Natural killer cell (primary cell): ENCODE results near the gene MFAP4. TPM values are rescaled to one million over a fixed set of nuclear protein-coding genes. Genes with fewer than 3 reads are reported as not detected.

ENCODE experiments used
- ATAC-seq, 3 donors: fragments of 150-1000 bp in 2 of 3; fragments of 200-7000 bp in 1 of 3; cut with Tn5 transposase; 1 replicate in 1 of 3; 2 replicates in 2 of 3; pipeline ENCODE4 v1.10.0; 2021; ENCODE audit warnings: mild to moderate bottlenecking in 2 of 3, moderate library complexity in 2 of 3
- DNase-seq, 2 donors: peaks; one replicate each; pipeline versions ENCODE4 v3.0.0 to v3.0.0-alpha.2; 2013 to 2021; ENCODE audit warnings: mixed read lengths in 1 of 2
- H3K27ac ChIP-seq: one replicate; pipeline ENCODE4 v1.5.1; 2013; ENCODE audit warnings: mild to moderate bottlenecking, low read length
- H3K27me3 ChIP-seq: one replicate; pipeline ENCODE4 v1.6.1; 2013; ENCODE audit warnings: low read length; ENCODE audit not compliant: control insufficient read depth, insufficient read depth
- H3K36me3 ChIP-seq: one replicate; pipeline ENCODE4 v1.6.1; 2013; ENCODE audit warnings: low read length; ENCODE audit not compliant: control insufficient read depth, insufficient read depth
- H3K4me1 ChIP-seq: one replicate; pipeline ENCODE4 v1.6.1; 2013; ENCODE audit warnings: low read length; ENCODE audit not compliant: control insufficient read depth, insufficient read depth
- H3K4me3 ChIP-seq: one replicate; pipeline ENCODE4 v1.5.1; 2013; ENCODE audit warnings: low read length
- H3K9me3 ChIP-seq: one replicate; pipeline ENCODE4 v1.6.1; 2013; ENCODE audit warnings: low read length; ENCODE audit not compliant: control insufficient read depth, insufficient read depth
- H3K27ac Mint-ChIP-seq, 2 donors: one replicate each; pipeline ENCODE4 v1.8.0; 2022; ENCODE audit warnings: mild to moderate bottlenecking in 2 of 2, mixed read lengths in 2 of 2, moderate library complexity in 1 of 2
- H3K27me3 Mint-ChIP-seq, 2 donors: one replicate each; pipeline ENCODE4 v1.8.0; 2022; ENCODE audit warnings: low read depth in 2 of 2, mixed read lengths in 2 of 2
- H3K36me3 Mint-ChIP-seq: one replicate; pipeline ENCODE4 v1.8.0; 2022; ENCODE audit warnings: mixed read lengths
- H3K4me1 Mint-ChIP-seq, 2 donors: one replicate each; pipeline ENCODE4 v1.8.0; 2022; ENCODE audit warnings: mixed read lengths in 2 of 2
- H3K4me3 Mint-ChIP-seq: one replicate; pipeline ENCODE4 v1.8.0; 2022; ENCODE audit warnings: mild to moderate bottlenecking, moderate library complexity, mixed read lengths
- H3K9me3 Mint-ChIP-seq, 2 donors: one replicate each; pipeline ENCODE4 v1.8.0; 2022; ENCODE audit warnings: mixed read lengths in 2 of 2
- CTCF ChIP-seq: fragments of 200-600 bp; IDR thresholded peaks from one replicate; pipeline ENCODE4 v1.8.0; 2022; ENCODE audit warnings: antibody characterized with exemption
- WGBS: methylation state at CpG from one replicate; pipeline ENCODE4 v1.1.7; 2013; ENCODE audit warnings: missing lambda C conversion rate; ENCODE audit not compliant: insufficient coverage; 5-methylcytosine and 5-hydroxymethylcytosine counted together
- intact Hi-C: fragments of 100-400 bp; cut with micrococcal nuclease; formaldehyde crosslinking; loops from one replicate; pipeline ENCODE4 v1.14.2; 2022
- total RNA-seq, 4 donors: library from RNA; stranded (reverse); fragments of 120-200 nt in 1 of 4; gene quantifications; one replicate each; pipeline versions ENCODE4 v1.2.3 to v1.2.4, GENCODE V29; 2013 to 2022

Gene MFAP4
- total RNA-seq, 3 donors from 2014 or later (not counting 1 experiment from before 2014, with no cell fraction given) = not detected

GRCh38 chr17:19399750-19400450 is 12.9 kb upstream of the MFAP4 start:
- Histone ChIP-seq H3K27me3 (no peaks in the 10 kb centered on the region), H3K36me3 (no peaks in the 10 kb centered on the region), H3K4me3 (no peak overlapping the region), H3K9me3 (no peaks in the 10 kb centered on the region), H3K4me1 (no peaks in the 10 kb centered on the region), H3K27ac (no peak overlapping the region)
- Mint-ChIP-seq H3K4me3 (no peak overlapping the region), H3K9me3 (no peaks in the 10 kb centered on the region), H3K27me3 (peaks cover 0 to 4% of the 10 kb centered on the region in 2 donors), H3K27ac (no peak overlapping the region), H3K36me3 (no peaks in the 10 kb centered on the region), H3K4me1 (peaks cover 5 to 6% of the 10 kb centered on the region in 2 donors)
- TF ChIP-seq CTCF = no peak
- DNase-seq = no peak
- no peak for ATAC-seq
- intact Hi-C loops = no loop called here
- WGBS = 75% methylated on average over 3 of the region's 3 CpGs

- Mint-ChIP-seq H3K36me3 (no peaks in the 10 kb centered on the region), H3K27me3 (peaks cover 0 to 4% of the 10 kb centered on the region in 2 donors), H3K4me1 (peaks cover 5 to 6% of the 10 kb centered on the region in 2 donors), H3K4me3 (no peak overlapping the region), H3K9me3 (no peaks in the 10 kb centered on the region), H3K27ac (peak overlapping the region in 1 of 2 donors; percentile 53)
- 76% methylated on average over 2 of the region's 2 CpGs for WGBS
- ATAC-seq = no peak
- Histone ChIP-seq H3K36me3 (no peaks in the 10 kb centered on the region), H3K4me3 (no peak overlapping the region), H3K27ac (no peak overlapping the region), H3K9me3 (no peaks in the 10 kb centered on the region), H3K27me3 (no peaks in the 10 kb centered on the region), H3K4me1 (no peaks in the 10 kb centered on the region)
- DNase-seq = no peak
- intact Hi-C loops = no loop called here
- TF ChIP-seq CTCF = no peak
Observed at GRCh38 chr17:19398301-19399181, 11.6 kb upstream of the MFAP4 start.

DNA sequence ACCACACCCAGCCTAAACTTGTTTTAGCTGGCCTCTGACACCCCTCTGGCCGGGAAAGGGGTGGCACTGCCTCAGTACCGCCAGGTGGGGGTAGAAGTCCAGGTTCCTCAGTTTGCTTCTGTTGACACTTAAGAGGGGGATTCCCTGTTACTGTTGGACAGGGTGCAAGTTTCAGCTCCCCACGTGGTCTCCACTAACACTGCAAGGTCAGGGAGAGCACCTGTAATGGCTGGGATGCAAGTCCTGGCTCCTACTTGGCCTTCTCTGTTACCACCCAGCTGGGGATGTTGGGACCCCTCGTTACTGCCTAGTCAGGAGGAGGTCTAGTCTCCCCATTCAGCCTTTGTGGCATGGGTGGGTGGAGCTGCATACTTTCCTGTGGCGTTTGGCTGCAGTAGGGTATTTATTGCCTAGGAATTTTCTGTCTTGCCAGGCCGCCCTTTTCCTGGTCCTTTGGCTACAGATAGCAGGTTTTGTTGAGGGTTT is 10.6 kb upstream of the MFAP4 start:
- H3K36me3 Mint-ChIP-seq = no peaks in the 10 kb centered on the region
- H3K27me3 Mint-ChIP-seq = peaks cover 0 to 4% of the 10 kb centered on the region in 2 donors
- no peaks in the 10 kb centered on the region for H3K9me3 Mint-ChIP-seq
- Histone ChIP-seq H3K27me3 (no peaks in the 10 kb centered on the region), H3K36me3 (no peaks in the 10 kb centered on the region), H3K9me3 (no peaks in the 10 kb centered on the region), H3K4me3 (no peak overlapping the region), H3K27ac (no peak overlapping the region), H3K4me1 (no peaks in the 10 kb centered on the region)
- ATAC-seq (no peak), DNase-seq (no peak)
- no peak for TF ChIP-seq CTCF
- H3K4me3 Mint-ChIP-seq = no peak overlapping the region
- 82% methylated on average over 6 of the region's 6 CpGs for WGBS
- H3K27ac Mint-ChIP-seq = no peak overlapping the region
- peaks cover 5 to 6% of the 10 kb centered on the region in 2 donors for H3K4me1 Mint-ChIP-seq
- intact Hi-C loops = no loop called here
